ENCODE results near the gene COBL.

Gene COBL

DNA sequence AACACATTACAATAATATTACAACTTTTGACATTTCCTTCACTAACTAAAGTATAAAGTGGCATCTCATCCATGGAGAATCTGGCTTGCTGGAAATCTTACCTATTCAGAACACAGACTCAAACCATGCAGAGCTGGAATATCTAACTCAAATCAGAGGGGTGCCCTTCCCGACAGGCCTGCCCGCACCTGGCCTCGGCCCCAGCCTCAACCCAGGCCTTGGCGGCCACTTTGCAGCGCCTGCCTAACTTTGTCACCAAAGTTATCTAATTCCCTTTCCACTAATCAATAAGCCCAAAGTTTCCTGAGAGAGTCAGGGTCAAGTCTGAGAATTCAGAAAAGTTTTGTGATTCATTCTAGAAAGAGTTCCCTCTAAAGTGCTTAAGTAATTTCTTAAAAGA, 212.9 kb downstream of the COBL start:
- DNase-seq: no peak

DNA sequence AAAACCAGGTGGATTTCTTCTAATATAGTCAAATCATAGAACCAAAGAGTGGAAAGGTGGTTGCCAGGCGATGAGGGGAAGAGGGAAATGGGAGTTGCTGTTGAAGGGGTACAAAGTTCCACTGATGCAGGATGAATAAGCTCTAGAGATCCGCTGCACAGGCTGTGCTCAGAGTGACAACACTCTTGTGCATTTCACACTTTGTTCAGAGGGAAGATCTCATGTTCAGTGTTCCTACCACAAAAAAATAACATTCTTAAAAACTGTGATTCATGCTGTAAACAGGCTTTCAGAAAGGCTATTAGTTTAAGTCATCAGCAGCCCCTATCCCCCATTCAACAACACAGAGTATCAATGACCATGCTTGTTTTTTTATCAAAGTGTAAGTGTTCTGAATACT, 213.8 kb downstream of the COBL start:
- DNase-seq: no peak

DNA sequence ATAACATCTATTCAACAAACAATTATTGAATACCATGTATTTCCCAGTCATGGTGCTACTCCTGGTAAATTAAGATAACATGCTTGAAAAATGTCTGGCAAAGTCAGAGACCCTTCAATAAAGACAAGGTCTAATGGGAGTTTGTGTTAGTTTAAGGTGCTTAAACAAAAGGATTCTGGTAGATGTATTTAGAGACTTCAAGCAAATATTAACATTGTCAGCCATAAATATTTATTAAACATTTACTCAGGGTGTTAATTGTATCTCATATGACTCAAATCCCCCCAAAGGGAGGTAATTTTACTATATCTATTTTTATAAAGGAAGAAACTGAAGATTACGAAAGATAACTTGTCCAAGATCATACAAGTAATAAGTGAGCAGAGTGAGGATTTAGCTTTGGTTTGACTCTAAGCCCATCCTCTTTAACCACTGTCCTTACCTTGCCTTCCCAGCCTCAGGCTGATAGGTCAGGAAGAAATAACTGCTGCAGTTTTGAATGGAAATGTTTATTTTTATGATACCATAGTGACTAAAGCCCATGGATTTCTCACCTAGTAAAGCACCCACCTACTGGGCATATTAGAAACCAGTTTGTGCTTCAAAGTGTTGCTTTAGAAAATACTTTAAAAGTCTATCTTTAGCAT, 215.4 kb downstream of the COBL start:
- DNase-seq: no peak

DNA sequence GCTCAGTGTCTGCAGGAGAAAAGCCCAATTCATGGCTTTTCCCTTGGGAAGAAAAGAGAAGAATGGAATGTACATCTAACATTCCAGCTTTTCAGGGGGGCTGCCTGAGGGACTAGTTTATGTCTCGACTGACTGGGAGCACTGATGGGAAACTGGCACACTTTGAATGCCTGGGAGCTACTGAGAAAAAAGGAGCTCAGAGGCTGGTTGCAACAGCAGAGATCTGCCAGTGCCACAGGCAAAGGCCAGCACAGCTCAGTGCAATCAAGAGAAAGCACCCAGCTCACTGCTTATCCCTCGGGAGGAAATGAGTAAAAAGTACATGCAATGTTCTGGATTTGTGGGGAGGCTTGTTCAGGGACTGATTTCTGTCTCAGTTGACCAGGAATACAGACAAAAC, 226.2 kb downstream of the COBL start:
- no peak for DNase-seq

DNA sequence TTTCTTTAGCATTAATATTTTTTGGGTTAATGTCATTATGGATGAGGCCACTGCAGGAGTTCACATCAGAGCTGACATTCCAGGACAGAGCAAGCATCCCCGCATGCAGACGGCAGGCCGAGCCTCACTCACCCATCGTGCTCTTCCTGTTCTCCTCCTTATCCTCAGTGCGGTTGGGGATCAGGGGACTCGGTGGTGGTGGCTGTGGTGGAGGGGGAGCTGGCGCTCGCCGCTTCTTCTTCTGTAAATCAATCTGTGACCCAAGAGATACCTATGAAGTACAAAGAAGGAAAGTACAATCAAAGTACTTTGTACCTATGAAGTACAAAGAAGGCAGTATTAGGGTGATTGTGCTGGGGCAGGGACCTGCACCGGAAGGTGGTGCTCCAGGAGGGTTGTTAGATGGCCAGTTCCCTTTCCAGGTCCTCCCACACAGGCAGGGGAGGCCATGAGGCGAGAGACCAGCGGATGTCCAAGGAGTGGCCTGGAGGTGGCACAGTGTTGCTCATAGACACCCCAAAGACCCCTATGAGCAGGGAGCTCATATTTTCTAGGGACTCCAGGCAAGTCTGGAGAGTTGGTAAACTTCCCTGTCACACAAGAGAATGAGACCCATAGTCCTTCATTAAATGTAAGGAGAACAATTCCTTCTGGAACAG, 231.4 kb downstream of the COBL start:
- DNase-seq: no peak

DNA sequence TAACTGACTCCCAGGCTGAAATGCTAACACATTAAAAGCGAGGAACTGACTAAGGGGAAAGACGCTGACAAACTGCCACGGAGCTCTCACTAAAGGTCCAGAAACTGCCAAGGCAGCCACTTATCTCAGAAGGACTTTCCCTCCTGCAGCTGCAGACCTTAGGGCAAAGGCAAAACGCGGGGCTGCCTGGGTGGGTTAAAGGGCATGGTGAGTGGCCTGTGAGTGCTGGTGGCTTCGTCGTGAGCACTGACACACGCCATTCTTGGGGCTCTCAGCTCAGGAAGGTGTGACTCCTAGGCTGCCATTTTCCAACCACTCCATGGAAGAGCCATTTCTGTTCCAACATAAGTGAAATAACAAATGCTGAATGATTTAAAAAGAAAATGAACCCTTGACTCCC, 232.5 kb downstream of the COBL start:
- no peak for DNase-seq

DNA sequence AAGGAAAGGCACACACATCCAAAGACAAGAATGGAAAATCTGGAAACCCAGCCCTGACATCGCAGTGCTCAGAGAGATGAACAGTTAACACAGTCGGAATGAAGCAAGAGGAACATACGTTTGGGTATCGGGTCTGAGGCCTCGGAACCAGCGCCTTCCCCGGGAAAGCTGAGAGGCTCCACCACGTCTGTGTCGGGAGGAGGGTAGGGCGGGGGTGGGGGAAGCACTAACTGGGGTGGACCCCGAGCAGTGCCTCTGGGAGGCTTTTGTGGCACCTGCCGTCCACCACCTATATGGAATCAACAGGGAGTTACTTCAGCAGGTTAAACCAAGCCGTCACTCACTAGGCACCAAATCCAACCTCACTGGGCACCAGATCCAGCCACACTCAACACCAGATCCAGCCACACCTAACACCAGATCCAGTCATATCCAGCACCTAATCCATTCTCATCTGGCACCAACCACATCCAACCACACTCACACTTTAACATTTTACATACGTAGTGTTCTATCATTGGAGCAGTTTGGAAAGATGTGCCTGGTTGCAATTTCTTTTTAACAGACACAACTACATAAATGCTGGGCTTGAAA, 233.6 kb downstream of the COBL start:
- no peak for DNase-seq

DNA sequence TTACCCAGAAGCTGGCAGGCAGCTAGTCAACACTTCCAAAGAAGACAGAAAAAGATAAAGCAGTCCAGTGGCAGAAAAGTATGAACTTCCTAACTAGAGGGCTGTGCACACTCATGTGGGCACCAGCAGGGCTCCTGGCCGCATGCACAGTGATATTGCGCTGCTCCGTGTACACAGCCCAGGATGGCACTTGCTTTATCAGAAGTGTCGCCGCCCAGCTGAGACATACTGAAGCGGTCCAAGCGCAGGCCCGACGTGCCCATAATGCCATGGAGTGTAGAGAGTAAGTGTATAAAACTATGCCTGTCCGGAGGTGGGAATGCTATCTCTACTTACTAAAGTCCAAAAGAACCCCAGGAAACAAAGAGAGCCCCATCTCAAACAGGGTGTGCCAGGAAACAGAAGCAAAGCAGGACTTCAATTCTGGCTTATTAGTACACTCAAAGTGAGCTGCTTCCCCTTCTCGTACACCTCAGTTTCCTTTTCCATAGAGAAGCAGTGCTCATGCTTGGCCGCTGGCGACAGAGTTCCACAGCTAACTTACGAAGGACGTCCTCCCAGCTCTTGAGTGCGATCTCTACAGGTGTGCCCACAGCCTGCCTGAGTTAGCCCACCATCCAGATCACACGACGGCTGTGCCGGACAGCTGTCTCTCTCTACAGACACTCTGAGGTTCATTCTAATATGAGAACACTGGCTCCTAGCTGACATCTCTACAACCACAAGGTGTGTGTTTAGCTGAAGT, 234.3 kb downstream of the COBL start:
- DNase-seq: no peak

DNA sequence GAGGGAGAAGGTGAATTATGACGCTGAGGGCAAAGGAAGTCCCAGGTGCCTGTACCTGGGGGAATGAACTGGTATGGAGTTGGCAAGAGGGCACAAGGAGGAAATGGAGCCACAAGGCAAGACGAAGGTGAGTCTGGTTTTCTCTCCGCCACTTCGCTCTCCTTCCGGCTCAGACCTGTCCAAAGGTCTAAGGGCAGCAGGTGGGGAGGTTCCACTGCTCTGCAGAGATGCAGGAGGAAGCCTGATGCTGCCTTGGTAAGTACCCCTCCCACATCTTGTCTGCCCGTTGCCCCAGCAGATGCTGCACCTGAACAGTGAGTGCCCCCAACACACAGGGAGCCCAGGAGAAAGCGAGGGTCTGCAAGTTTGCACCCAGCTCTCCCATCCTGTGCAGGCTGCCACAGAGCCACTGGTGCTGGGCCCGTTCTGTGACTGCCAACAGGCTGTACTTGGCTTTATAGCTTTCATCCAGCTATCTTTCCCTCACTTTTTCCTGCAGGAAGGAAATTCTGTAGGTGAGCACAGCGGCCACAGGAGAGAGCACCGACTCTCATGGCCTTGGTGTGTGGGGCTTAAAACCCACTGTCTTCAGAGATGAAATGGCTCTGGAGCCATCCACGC, 235.2 kb downstream of the COBL start:
- DNase-seq: no peak

DNA sequence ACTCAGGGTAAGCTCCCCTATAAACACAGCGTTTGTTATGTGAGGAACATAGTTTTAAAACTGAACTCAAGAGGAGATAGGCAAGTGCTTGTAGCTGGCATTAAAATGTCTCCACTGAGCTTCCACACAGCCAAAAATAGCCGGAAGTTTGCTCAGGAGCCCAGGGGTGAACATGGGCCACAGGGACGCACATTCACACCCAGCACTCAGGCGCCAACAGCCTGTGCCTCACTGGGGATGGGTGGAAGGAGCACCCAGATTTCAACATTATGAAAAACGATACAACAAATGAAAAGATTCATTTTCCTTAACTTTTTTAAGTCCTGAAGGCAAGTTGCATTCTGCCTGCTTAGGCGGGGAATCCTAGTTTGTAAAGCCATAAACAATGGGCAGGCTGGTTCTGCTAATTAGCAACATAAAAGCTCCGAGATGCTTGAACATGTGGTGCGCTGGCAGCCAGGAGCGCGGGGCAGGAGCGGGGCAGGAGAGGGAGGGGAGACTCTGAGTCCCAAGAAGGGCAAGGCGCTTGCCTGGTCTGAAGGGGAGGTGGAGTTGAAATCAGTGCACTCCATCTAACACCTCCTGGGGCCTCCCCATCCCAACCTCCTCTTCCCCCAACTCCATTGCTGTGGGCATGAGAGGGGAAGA, 235.9 kb downstream of the COBL start:
- DNase-seq: no peak

DNA sequence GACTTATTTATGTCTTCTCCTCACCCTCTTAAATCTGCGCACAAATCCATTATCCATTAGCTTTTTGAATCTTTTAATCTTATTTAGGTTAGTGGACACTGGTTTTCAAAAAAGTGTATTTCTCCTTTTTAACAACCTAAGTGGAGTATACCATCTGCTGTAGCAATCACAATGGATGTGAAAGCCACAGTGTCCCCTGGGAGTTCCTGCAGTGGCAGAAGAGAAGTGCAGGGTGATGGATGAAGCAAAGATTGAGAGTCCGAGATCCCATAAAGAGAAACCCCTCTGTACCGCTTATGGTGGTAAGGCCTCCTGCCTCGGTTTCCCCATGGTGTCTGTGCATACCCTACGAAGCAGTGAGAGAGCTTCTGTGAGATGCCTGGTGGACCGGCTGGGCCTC, 236.4 kb downstream of the COBL start:
- no peak for DNase-seq

DNA sequence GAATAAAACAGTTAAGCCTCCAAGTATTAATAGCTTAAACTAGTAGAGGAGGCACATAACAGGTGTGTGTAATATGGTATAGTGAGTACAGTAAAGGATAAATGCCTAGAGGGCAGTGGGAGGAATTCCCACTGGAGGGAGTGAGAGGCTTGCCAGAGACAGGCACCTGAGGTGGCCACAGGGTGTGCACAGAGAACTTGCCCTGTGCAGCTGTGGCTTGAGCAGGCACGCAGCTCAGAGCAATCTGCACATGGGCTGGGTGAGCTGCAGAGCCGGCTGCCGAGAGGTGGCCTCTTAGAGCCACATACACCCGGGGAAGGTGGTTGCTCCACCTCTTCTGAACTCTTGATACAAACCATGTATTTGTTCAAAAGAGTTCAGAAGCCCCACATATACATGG, 237.1 kb downstream of the COBL start:
- DNase-seq: no peak

DNA sequence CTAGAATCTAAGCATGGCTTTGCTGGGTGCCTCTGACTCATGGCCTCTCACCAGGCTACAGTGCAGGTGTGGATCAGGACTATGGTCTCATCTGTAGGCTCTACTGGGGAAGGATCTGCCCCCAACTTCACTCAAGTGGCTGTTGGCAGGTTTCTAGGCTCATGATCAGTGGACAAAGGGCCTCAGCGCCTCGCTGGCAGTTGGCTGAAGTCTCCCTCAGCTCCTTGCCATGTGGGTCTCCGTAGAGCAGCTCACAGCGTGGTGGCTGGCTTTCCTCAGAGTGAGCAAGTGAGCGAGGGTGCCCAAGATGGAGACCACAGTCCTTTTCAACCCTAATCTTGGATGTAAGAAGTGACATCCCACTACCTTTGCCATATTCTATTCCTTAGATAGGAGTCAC, 238.0 kb downstream of the COBL start:
- DNase-seq: no peak

DNA sequence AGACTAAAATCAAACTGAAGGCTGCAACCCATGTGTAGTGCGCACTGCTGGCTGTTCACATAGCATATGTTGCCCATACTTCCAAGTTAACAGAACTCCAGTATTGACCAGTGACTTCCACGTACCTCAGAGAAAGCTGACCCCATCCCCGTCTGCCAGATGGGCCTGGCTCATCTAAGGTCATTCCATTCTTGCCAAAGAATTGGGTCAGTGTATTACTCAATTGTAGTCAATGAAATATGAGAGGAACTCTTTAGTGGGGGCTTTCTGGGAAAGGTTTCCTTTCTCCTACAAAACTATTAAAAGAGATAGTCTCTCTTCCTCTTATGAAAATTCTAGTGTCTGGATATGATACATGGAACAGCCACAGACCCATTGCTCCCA, 238.6 kb downstream of the COBL start:
- no peak for DNase-seq

DNA sequence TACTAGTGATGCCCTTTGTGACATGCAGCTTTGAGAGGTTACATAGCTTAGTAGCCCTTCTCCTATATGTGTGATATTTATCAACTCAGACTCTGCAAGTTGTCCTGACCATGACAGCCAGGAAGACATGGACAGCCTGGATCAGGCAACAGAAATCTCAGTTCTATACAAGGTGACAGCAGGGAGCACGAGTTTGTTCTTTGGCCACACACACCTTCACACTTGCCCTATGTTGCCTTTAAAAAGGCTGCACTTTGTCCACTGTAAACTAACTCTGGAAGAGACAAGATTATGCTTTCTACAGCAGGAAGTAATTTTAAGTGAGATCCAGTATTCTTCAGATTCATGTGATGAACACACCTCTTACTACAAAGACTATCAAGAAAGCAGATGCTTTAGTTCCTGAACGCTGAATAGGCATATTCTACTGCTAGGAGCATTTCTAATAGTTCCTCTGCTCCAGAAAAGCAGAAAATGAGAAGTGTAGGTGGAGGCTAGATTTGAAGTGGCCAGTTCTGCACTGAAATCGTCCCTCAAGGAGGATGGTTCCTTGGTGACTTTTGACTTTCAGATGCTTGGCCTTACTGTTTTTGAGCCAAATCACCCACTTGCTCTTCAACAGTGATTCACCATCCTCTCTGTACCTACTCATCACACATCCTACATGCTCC, 239.2 kb downstream of the COBL start:
- DNase-seq: no peak

DNA sequence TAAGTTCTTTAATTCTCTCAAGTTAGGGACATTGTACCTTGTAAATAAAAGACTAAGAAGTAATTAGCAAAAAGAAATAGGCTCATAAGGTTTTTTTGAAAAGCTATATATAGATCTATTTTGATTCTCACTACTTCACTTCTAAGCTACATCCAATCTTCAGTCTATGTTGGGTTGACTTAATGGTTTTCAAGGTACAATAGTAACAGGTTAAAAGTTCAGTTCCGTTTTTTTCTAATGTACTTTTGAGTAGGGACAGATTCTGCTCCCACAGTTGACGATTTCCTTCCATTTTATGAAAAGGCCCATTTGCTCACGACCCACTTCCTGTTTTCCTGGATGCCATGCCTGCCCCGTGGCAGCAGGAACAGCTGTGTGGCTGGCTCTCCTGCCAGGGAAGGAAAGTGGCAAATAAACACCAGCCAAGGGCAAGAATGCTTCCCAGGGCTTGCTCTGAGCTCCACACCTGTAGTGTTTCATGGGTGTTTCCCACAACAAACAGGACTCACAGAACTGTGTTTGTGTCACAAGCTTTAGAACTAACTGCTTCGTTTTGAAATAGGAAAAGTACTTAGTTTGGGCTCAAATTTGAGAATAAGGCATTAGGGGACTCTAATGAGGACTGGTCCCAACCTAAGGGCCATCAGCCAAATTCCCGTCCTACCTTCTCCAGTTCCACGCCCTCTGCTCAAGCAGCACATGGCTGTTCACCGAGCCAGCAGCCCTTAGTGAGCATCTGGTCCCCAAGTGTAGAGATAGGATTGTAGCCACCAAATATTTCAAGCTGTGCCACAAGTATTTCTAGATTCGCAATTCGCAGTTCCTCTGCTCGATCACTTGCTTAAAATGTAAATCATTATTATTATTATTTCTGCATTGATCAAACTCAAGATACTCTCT, 240.7 kb downstream of the COBL start:
- no peak for DNase-seq

DNA sequence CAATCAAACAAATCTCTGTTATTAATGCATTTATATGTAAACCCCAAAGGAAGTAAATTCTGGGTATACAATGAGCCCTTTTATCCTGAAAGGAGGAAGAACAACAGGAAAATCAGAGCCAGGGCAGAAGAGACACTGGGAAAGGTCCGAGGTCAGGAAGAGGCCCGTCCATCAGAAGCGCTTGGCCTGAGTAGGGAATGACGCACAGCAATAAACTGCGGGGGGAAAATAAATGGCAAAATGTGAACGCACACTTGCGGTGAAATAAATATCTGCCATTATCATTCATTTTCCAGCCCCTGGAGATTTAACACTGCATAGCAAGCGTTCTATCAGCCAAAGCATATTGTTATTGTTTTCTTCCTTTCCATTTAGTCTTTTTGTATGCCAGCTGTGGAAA, 243.4 kb downstream of the COBL start:
- DNase-seq: no peak

DNA sequence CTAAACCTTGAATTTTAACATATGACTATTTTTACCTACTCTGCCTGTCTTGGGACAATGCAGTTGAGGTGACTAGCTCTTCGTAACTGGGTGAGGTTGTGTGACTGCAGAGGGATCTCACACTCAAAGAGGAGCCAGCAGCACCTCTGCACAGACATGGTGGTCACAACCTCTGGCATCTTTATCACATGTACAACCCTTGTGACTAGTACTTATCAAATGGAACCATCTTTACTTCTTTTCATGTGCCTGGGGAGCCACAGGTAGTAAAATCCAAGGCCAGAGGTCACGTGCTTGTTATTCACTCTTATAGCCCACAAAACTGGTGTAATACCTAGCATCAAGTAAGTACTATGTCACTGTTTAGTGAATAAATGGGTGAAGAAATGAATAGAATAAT, 244.3 kb downstream of the COBL start:
- DNase-seq: no peak

DNA sequence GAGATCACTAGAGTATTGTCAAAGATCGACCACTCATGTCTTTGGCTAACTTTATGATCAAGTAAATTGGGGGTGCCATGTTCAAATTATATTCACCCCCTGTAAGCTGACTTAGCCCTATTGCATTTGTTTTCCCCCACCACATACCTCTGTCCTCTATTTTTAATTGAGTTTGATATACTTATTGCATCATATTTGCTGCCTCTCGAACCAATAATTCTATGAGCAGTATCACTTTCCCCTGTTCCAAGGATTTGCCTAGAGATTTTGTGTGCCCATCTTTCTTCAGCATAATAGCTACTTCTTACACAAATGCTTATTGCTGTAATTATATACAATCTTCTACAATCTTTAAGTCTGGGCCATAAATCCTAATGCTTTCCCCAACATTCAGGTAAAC, 245.2 kb downstream of the COBL start:
- no peak for DNase-seq

DNA sequence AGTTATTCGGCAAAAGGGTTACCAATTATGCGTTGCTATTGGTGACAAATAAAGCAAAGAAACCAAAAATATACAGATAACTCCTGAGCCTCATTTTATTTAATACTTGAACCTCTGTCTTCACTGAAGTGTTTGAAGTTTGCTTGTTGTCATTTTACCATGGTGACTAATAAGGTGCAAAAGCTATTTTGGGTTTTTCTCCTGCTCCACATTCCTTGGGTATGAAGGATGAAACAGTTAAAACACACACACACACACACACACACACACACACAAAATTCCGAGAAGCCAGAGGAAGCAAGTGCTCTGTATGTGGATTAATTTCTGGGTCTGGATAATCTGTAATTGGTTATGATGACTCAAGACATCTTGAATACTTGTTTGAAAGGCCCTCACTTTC, 246.5 kb downstream of the COBL start:
- DNase-seq: no peak

DNA sequence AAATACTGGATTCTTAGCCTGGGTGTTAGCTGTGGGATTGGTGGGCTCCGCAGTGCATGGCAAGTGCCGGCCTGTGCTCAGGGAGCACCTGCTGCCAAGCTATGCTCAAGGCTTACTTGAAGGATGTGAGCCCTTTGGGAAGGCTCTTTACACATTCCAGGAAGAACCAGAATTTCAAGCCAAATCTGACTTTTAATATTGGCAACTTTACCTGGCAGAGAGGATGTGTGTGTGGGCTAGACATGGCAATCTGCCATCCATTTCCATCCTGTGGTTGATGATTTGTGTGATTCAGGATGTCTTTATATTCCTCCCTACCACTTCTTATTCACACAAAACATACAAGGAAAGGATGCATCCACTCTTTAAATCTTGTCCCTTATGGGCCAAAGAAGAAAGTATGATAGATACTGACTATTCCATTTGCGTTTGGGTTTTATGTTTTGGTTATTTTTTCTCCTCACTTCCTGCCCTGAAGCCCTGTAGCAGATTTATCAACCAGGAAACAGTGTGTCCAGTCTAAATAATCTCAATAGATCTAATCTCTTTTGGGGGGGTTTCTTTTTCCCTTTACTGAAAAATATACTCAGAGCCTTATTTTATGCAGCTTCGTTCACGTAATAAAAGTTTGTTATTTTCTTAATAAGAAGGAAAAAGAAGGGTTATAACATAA, 247.1 kb downstream of the COBL start:
- no peak for DNase-seq

All from NCI-H1092 (cell line).